ENCODE measurements around the gene KRT39.

DNA sequence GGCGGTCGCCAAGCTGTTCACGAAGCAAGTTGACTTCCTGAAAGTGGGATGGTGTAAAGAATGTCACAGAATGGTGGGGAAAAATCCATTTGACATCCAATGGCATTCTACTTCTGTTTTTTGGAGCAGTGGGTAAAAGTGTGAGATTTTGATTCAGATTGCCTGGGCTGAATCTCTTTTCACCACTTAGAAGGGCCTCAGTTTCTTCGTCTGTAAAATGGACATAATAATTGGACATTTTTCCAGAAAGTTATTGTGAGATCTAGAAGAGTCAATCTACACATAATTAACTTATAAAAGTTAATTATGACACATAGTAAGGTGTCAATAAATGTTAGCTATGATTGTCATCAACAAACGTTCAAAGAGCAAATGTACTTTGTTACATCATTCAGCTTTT, 14.4 kb upstream of the KRT39 start:
- TF ChIP-seq POLR2AphosphoS5 (IDR thresholded peaks at IDR 0.05; ENCODE audit: low read depth, low read length) (no peak), POLR2A (IDR thresholded peaks at IDR 0.05; ENCODE audit: low read depth, low read length) (no peak), TAF1 (IDR thresholded peaks at IDR 0.05; ENCODE audit: low read depth, low read length) (no peak), SPI1 (IDR thresholded peaks at IDR 0.05; ENCODE audit: low read depth, low read length) (no peak), POU2F2 (IDR thresholded peaks at IDR 0.05; ENCODE audit: low read depth, low read length) (no peak), PAX5 (IDR thresholded peaks at IDR 0.05; ENCODE audit: insufficient read depth, low read length, severe bottlenecking) (no peak)

Measured in GM12891 (cell line).